K562 (cell line): Measurements from ENCODE around the gene HLCS. TPM values are rescaled to one million over a fixed set of nuclear protein-coding genes. Genes with fewer than 3 reads are reported as not detected.

Experiments used
- ATAC-seq: fragments of 200-7000 bp; cut with Tn5 transposase; 3 replicates; pipeline ENCODE4 v1.9.1; 2020; ENCODE audit warnings: moderate library complexity
- BruUV-seq: library from RNA; stranded (reverse); fragments of 400-500 nt; replicated peaks from 2 replicates; lab custom pipeline; 2021; lab: Mats Ljungman, UMichigan
- CTCF ChIA-PET: fragments of 300-600 bp; formaldehyde crosslinking; extraction: SDS; loops from one replicate; lab custom pipeline; 2021; ENCODE audit warnings: low intra/inter-chr PET ratio; lab: Yijun Ruan, JAX
- POLR2A ChIA-PET: fragments of 300-600, 350-650 bp; sonication (Branson Sonifier 250); formaldehyde crosslinking; extraction: SDS; loops from one replicate; lab custom pipeline; 2021; ENCODE audit warnings: antibody characterized with exemption, inconsistent platforms; lab: Yijun Ruan, JAX
- DNase-seq, 4 experiments: peaks; one replicate each; pipeline versions ENCODE4 v3.0.0 to v3.0.0-alpha.2; 2011 to 2018; ENCODE audit warnings: low spot score in 3 of 4, mixed read lengths in 3 of 4; ENCODE audit errors: extremely low read depth in 1 of 4
- FAIRE-seq: peaks from 2 replicates; lab custom pipeline; 2011; peaks lifted over from hg19 to GRCh38; lab: Jason Lieb, UNC
- H2AFZ ChIP-seq: 2 replicates; pipeline ENCODE4 v1.6.0; 2011; ENCODE audit warnings: low read depth, low read length, control low read depth, inconsistent platforms
- H3K27ac ChIP-seq: fragments of 200-600 bp; 3 replicates; pipeline ENCODE4 v1.8.0; 2011; ENCODE audit warnings: low read depth, mild to moderate bottlenecking, control low read depth, inconsistent platforms, low read length, moderate library complexity, mixed read lengths; ENCODE audit errors: extremely low read depth
- H3K27me3 ChIP-seq, 2 experiments: fragments of 300-600 bp in 1 of 2; 2 replicates in 1 of 2; 3 replicates in 1 of 2; pipeline versions ENCODE4 v1.6.0 to v1.8.0; 2011; ENCODE audit warnings: inconsistent platforms in 2 of 2, low read length in 2 of 2, mild to moderate bottlenecking in 1 of 2, mixed read lengths in 1 of 2, moderate library complexity in 1 of 2; ENCODE audit not compliant: control insufficient read depth in 2 of 2, insufficient read depth in 2 of 2
- H3K36me3 ChIP-seq: fragments of 300-600 bp; 3 replicates; pipeline ENCODE4 v1.8.0; 2011; ENCODE audit warnings: mild to moderate bottlenecking, low read length, inconsistent platforms; ENCODE audit not compliant: control insufficient read depth, insufficient read depth
- H3K4me1 ChIP-seq, 2 experiments: fragments of 200-600 bp in 1 of 2; replicated peaks in 1 of 2; 2 replicates in 1 of 2; 3 replicates in 1 of 2; pipeline versions ENCODE4 v1.5.1 to v1.8.0; 2011; ENCODE audit warnings: inconsistent platforms in 2 of 2, low read length in 2 of 2, mild to moderate bottlenecking in 1 of 2, mixed read lengths in 1 of 2, moderate library complexity in 1 of 2; ENCODE audit not compliant: control insufficient read depth in 2 of 2, insufficient read depth in 2 of 2
- H3K4me2 ChIP-seq: 2 replicates; pipeline ENCODE4 v1.6.1; 2011; ENCODE audit warnings: low read length, control low read depth, inconsistent platforms, mixed read lengths; ENCODE audit not compliant: insufficient read depth
- H3K4me3 ChIP-seq: fragments of 200-600 bp; sonication (generic), shearing (Covaris generic); 2 replicates; pipeline ENCODE4 v1.5.1; 2016; ENCODE audit warnings: control low read depth, inconsistent platforms
- H3K79me2 ChIP-seq: fragments of 200-600 bp; 3 replicates; pipeline ENCODE4 v1.8.0; 2011; ENCODE audit warnings: low read length, inconsistent platforms; ENCODE audit not compliant: control insufficient read depth, insufficient read depth
- H3K9ac ChIP-seq, 2 experiments: 2 replicates each; pipeline versions ENCODE4 v1.6.0 to v1.6.1; 2011; ENCODE audit warnings: low read depth in 2 of 2, low read length in 2 of 2, control low read depth in 1 of 2, inconsistent platforms in 1 of 2, mild to moderate bottlenecking in 1 of 2, mixed read lengths in 1 of 2; ENCODE audit not compliant: insufficient read depth in 1 of 2
- H3K9me1 ChIP-seq: one replicate; pipeline ENCODE4 v1.6.0; 2011; ENCODE audit warnings: inconsistent platforms, mild to moderate bottlenecking, low read length, moderate library complexity; ENCODE audit not compliant: control insufficient read depth, insufficient read depth
- H3K9me3 ChIP-seq: replicated peaks from 2 replicates; pipeline ENCODE4 v1.5.1; 2011; ENCODE audit warnings: low read depth, low read length, inconsistent platforms; ENCODE audit not compliant: control insufficient read depth, insufficient read depth
- H4K20me1 ChIP-seq: replicated peaks from 2 replicates; pipeline ENCODE4 v1.6.1; 2011; ENCODE audit warnings: low read length, inconsistent platforms, mixed read lengths; ENCODE audit not compliant: control insufficient read depth, insufficient read depth
- HDGF ChIP-seq: fragments of 450-650 bp; IDR thresholded peaks from 2 replicates; pipeline ENCODE4 v1.6.1; 2016
- NELFE ChIP-seq: IDR thresholded peaks from 2 replicates; pipeline ENCODE4 v1.6.1; 2011; ENCODE audit warnings: mild to moderate bottlenecking; ENCODE audit not compliant: insufficient read depth, insufficient read length
- NFIC ChIP-seq: fragments of 450-650 bp; IDR thresholded peaks from 2 replicates; pipeline ENCODE4 v1.6.1; 2017; ENCODE audit warnings: mild to moderate bottlenecking, inconsistent platforms
- SMARCE1 ChIP-seq: fragments of 450-650 bp; IDR thresholded peaks from 2 replicates; pipeline ENCODE4 v1.7.1; 2016; ENCODE audit warnings: mild to moderate bottlenecking
- ZBTB17 ChIP-seq: fragments of 450-650 bp; formaldehyde crosslinking; IDR thresholded peaks from 2 replicates; pipeline ENCODE4 v1.4.0; 2020; ENCODE audit warnings: mild to moderate bottlenecking
- ZNF24 ChIP-seq: fragments of 450-650 bp; IDR thresholded peaks from 2 replicates; pipeline ENCODE4 v1.6.1; 2016
- ZNF316 ChIP-seq: fragments of 450-650 bp; IDR thresholded peaks from 2 replicates; pipeline ENCODE4 v1.6.1; 2016
- ZNF696 ChIP-seq: fragments of 250-450 bp; sonication (Bioruptor Pico); conservative IDR thresholded peaks from 2 replicates; pipeline ENCODE4 v1.4.0; 2020; ENCODE audit warnings: mild to moderate bottlenecking, moderate library complexity
- WGBS: fragments of 100-300 bp; shearing (Covaris generic); methylation state at CpG from one replicate; pipeline ENCODE4 v1.1.6; 2016; ENCODE audit warnings: low coverage, mixed read lengths; ENCODE audit not compliant: insufficient coverage; ENCODE audit errors: missing lambda C conversion rate; 5-methylcytosine and 5-hydroxymethylcytosine counted together
- in situ Hi-C: fragments of 300-500 bp; cut with MboI; formaldehyde crosslinking; loops from 4 replicates; pipeline ENCODE4 v1.15.0; 2018; ENCODE audit warnings: inconsistent platforms, mixed read lengths
- intact Hi-C: fragments of 100-400 bp; cut with micrococcal nuclease; formaldehyde crosslinking; loops from 2 replicates; pipeline ENCODE4 v1.14.2; 2022
- polyA plus RNA-seq, 8 experiments: library from polyadenylated mRNA; depleted of rRNA in 4 of 8; stranded (reverse) in 5 of 8; unstranded in 3 of 8; fragments of >200 nt; fragmentation: Nextera tagmentation in 2 of 8; fragmentation: Illumina TruSeq in 1 of 8; extraction: Ambion mirVana in 2 of 8; extraction: Trizol in 1 of 8; gene quantifications; 2 replicates each; pipeline versions ENCODE4 v1.2.1 to v1.2.3, GENCODE V29; 2011 to 2014; ENCODE audit warnings: inconsistent platforms in 1 of 8, missing spikeins in 1 of 8
- total RNA-seq, 7 experiments: library from RNA; depleted of rRNA in 6 of 7; stranded (reverse); fragments of >200 nt in 6 of 7; fragmentation: Illumina TruSeq in 2 of 7; extraction: Trizol in 2 of 7; gene quantifications; 2 replicates each; pipeline versions ENCODE4 v1.2.1 to v1.2.3, GENCODE V29; 2011 to 2021; ENCODE audit warnings: low replicate concordance in 1 of 7
- TF ChIP-seq, protein P1 (sequence below), 2 experiments: fragments of 200-800 bp in 1 of 2; sonication (Bioruptor generic) in 1 of 2; sonication (generic) in 1 of 2; formaldehyde crosslinking in 1 of 2; IDR thresholded peaks in 1 of 2; conservative IDR thresholded peaks in 1 of 2; 2 replicates each; pipeline versions ENCODE4 v1.5.0 to v1.6.1; 2016 to 2020; ENCODE audit warnings: missing compliant biosample characterization in 1 of 2, missing genetic modification characterization in 1 of 2, missing genetic modification reagents in 1 of 2
- TF ChIP-seq, protein P2 (sequence below): fragments of 450-650 bp; IDR thresholded peaks from 2 replicates; pipeline ENCODE4 v1.6.1; 2016; ENCODE audit warnings: missing biosample characterization, missing genetic modification characterization

The HLCS gene
- total and polyA plus RNA-seq, 9 of the 15 experiments (the other 6 are each of a cell fraction or from before 2014, with no cell fraction given): 3.0 to 21.5 (median 17.1) TPM

DNA sequence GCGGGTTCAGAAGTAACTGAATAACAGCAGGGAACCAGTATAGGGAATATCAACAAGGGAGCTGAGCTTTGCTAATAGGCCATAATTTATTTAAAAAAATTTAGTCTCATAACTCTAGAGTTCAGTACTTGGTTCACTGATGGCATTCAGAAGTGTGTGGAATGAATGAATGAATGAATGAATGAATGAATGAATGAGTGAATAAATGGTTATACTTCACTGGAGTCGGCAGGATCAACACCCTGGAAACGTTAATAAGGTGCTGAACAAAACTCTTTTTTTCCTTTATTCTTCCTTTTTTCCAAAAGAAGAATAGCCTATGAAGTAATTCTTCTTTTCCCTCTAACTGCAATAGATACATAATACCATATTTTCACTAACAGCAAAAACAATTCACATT lies 138.3 kb downstream of the HLCS start:
- no peak for ATAC-seq
- no peaks in the 10 kb centered on the region for H3K27me3 ChIP-seq
- no peaks in the 10 kb centered on the region for H3K36me3 ChIP-seq
- no peak for FAIRE-seq
- no peak overlapping the region for H3K4me3 ChIP-seq
- no peaks in the 10 kb centered on the region for H4K20me1 ChIP-seq
- in situ Hi-C loops (no loop called here), intact Hi-C loops (no loop called here)
- no peak overlapping the region for H3K4me2 ChIP-seq
- no peaks in the 10 kb centered on the region for H3K9me1 ChIP-seq
- POLR2A ChIA-PET: no interaction called here
- WGBS: 34% methylated on average over 3 of the region's 3 CpGs
- H3K9me3 ChIP-seq: no peaks in the 10 kb centered on the region
- no peak overlapping the region for H3K27ac ChIP-seq
- CTCF ChIA-PET: no interaction called here
- H3K4me1 ChIP-seq: no peaks in the 10 kb centered on the region
- H3K79me2 ChIP-seq: no peaks in the 10 kb centered on the region
- H2AFZ ChIP-seq: no peak overlapping the region
- no peak for DNase-seq
- BruUV-seq: no TSS peak
- peak; percentile 95 for TF ChIP-seq ZNF24
- TF ChIP-seq, protein P1, sequence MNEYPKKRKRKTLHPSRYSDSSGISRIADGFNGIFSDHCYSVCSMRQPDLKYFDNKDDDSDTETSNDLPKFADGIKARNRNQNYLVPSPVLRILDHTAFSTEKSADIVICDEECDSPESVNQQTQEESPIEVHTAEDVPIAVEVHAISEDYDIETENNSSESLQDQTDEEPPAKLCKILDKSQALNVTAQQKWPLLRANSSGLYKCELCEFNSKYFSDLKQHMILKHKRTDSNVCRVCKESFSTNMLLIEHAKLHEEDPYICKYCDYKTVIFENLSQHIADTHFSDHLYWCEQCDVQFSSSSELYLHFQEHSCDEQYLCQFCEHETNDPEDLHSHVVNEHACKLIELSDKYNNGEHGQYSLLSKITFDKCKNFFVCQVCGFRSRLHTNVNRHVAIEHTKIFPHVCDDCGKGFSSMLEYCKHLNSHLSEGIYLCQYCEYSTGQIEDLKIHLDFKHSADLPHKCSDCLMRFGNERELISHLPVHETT (CRISPR knock-in tag; conservative IDR thresholded peaks at IDR 0.05 in 1 of 2, IDR thresholded peaks at IDR 0.05 in 1 of 2): no peak
- H3K9ac ChIP-seq: no peak overlapping the region

DNA sequence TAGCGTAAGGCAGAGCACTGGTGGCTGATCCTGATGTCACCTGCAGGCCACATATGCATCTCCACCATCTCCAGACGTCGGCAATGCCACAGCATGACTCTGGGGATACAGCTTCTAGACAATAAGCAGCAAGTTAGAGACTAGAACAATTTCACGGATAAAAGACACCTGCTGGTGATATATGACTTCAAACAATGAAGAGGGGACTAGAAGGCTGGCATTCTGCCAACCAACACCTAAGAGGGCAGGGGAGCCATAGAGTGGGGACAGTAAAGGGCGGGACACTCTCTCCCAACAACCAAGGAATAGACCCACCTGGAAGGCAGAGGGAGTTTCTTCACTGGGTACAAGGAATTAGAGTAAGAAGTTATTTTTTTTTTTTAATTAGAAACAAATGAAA lies 140.8 kb downstream of the HLCS start:
- DNase-seq (peak in 2 of 4 experiments; percentile 36 to 40), ATAC-seq (no peak)
- H2AFZ ChIP-seq: no peak overlapping the region
- no peaks in the 10 kb centered on the region for H3K36me3 ChIP-seq
- intact Hi-C loops: no loop called here
- H3K9me1 ChIP-seq: no peaks in the 10 kb centered on the region
- no peak overlapping the region for H3K4me3 ChIP-seq
- TF ChIP-seq NFIC: peak; percentile 82
- TF ChIP-seq ZNF696 (CRISPR knock-in tag): no peak
- TF ChIP-seq NELFE: no peak
- no peak for TF ChIP-seq SMARCE1
- TF ChIP-seq, protein P2, sequence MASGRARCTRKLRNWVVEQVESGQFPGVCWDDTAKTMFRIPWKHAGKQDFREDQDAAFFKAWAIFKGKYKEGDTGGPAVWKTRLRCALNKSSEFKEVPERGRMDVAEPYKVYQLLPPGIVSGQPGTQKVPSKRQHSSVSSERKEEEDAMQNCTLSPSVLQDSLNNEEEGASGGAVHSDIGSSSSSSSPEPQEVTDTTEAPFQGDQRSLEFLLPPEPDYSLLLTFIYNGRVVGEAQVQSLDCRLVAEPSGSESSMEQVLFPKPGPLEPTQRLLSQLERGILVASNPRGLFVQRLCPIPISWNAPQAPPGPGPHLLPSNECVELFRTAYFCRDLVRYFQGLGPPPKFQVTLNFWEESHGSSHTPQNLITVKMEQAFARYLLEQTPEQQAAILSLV (tag): no peak
- TF ChIP-seq ZNF316: no peak
- TF ChIP-seq ZBTB17 (CRISPR knock-in tag): no peak
- no peak for TF ChIP-seq HDGF
- TF ChIP-seq, all 486 proteins: peak for 1
- ChIA-PET POLR2A (no interaction called here), CTCF (no interaction called here)
- Histone ChIP-seq H3K9ac (no peak overlapping the region), H3K4me2 (no peak overlapping the region), H3K79me2 (no peaks in the 10 kb centered on the region), H3K27ac (no peak overlapping the region), H3K4me1 (no peaks in the 10 kb centered on the region), H4K20me1 (no peaks in the 10 kb centered on the region), H3K9me3 (no peaks in the 10 kb centered on the region), H3K27me3 (no peaks in the 10 kb centered on the region)
- WGBS: 81% methylated on average over 5 of the region's 5 CpGs
- in situ Hi-C loops: no loop called here
- BruUV-seq: no TSS peak
- no peak for FAIRE-seq
